H9 (cell line): Measurements from ENCODE around the gene DDX4. TPM values are rescaled to one million over a fixed set of nuclear protein-coding genes. Genes with fewer than 3 reads are reported as not detected.

ENCODE experiments used
- DNase-seq: peaks from one replicate; pipeline ENCODE4 v3.0.0-alpha.2; 2017
- H2AFZ ChIP-seq: one replicate; pipeline ENCODE4 v1.6.1; 2013; ENCODE audit warnings: mild to moderate bottlenecking, low read length, control low read depth, moderate library complexity
- H2AK5ac ChIP-seq: 2 replicates; pipeline ENCODE4 v1.6.1; 2013; ENCODE audit warnings: low read length, control low read depth, mixed read lengths; ENCODE audit not compliant: insufficient read length
- H2BK120ac ChIP-seq: one replicate; pipeline ENCODE4 v1.6.1; 2013; ENCODE audit warnings: low read depth, mild to moderate bottlenecking, low read length, control low read depth, inconsistent platforms; ENCODE audit not compliant: poor library complexity, severe bottlenecking
- H2BK12ac ChIP-seq: 2 replicates; pipeline ENCODE4 v1.6.1; 2013; ENCODE audit warnings: low read length, control low read depth, mixed read lengths, low read depth; ENCODE audit not compliant: insufficient read length
- H2BK15ac ChIP-seq: 2 replicates; pipeline ENCODE4 v1.6.1; 2013; ENCODE audit warnings: low read depth, low read length, control low read depth
- H2BK20ac ChIP-seq: one replicate; pipeline ENCODE4 v1.6.1; 2013; ENCODE audit warnings: low read depth, mild to moderate bottlenecking, low read length, control low read depth, inconsistent platforms; ENCODE audit not compliant: poor library complexity, severe bottlenecking
- H2BK5ac ChIP-seq: 2 replicates; pipeline ENCODE4 v1.6.1; 2013; ENCODE audit warnings: low read length, control low read depth, mixed read lengths; ENCODE audit not compliant: insufficient read length
- H3K14ac ChIP-seq: 2 replicates; pipeline ENCODE4 v1.6.1; 2013; ENCODE audit warnings: low read length, control low read depth; ENCODE audit not compliant: insufficient read depth
- H3K18ac ChIP-seq: 2 replicates; pipeline ENCODE4 v1.6.1; 2013; ENCODE audit warnings: low read depth, mild to moderate bottlenecking, mixed read lengths, low read length, control low read depth; ENCODE audit not compliant: insufficient read length
- H3K23ac ChIP-seq: 2 replicates; pipeline ENCODE4 v1.6.1; 2013; ENCODE audit warnings: low read length, control low read depth, mixed read lengths, low read depth; ENCODE audit not compliant: insufficient read length
- H3K23me2 ChIP-seq: 2 replicates; pipeline ENCODE4 v1.6.1; 2013; ENCODE audit warnings: low read depth, mild to moderate bottlenecking, mixed read lengths, low read length, control low read depth; ENCODE audit not compliant: insufficient read length, poor library complexity, severe bottlenecking
- H3K27ac ChIP-seq: 2 replicates; pipeline ENCODE4 v1.5.1; 2013; ENCODE audit warnings: low read length, control low read depth, mixed read lengths, low read depth; ENCODE audit not compliant: insufficient read length
- H3K27me3 ChIP-seq: 2 replicates; pipeline ENCODE4 v1.6.1; 2013; ENCODE audit warnings: low read length, control low read depth, inconsistent platforms; ENCODE audit not compliant: insufficient read depth
- H3K4ac ChIP-seq: 2 replicates; pipeline ENCODE4 v1.6.1; 2013; ENCODE audit warnings: low read depth, mild to moderate bottlenecking, control low read depth, inconsistent platforms, low read length, moderate library complexity
- H3K4me1 ChIP-seq: 2 replicates; pipeline ENCODE4 v1.6.1; 2013; ENCODE audit warnings: low read length, control low read depth, inconsistent platforms; ENCODE audit not compliant: insufficient read depth
- H3K4me2 ChIP-seq: 2 replicates; pipeline ENCODE4 v1.6.1; 2013; ENCODE audit warnings: low read length, control low read depth, mixed read lengths; ENCODE audit not compliant: insufficient read length, insufficient read depth
- H3K56ac ChIP-seq: 2 replicates; pipeline ENCODE4 v1.6.1; 2013; ENCODE audit warnings: low read depth, mild to moderate bottlenecking, mixed read lengths, low read length, control low read depth; ENCODE audit not compliant: insufficient read length
- H3K79me1 ChIP-seq: 2 replicates; pipeline ENCODE4 v1.6.1; 2013; ENCODE audit warnings: low read depth, mild to moderate bottlenecking, moderate library complexity, low read length, control low read depth, inconsistent platforms; ENCODE audit not compliant: insufficient read depth, poor library complexity, severe bottlenecking
- H3K79me2 ChIP-seq: 2 replicates; pipeline ENCODE4 v1.6.1; 2013; ENCODE audit warnings: low read length, control low read depth, inconsistent platforms; ENCODE audit not compliant: insufficient read depth
- H3K9ac ChIP-seq: 2 replicates; pipeline ENCODE4 v1.6.1; 2013; ENCODE audit warnings: low read length, control low read depth, mixed read lengths; ENCODE audit not compliant: insufficient read length; ENCODE audit errors: extremely low read depth
- H3K9me3 ChIP-seq: one replicate; pipeline ENCODE4 v1.6.1; 2013; ENCODE audit warnings: low read depth, low read length, inconsistent platforms; ENCODE audit not compliant: control insufficient read depth
- H3T11ph ChIP-seq: one replicate; pipeline ENCODE4 v1.6.1; 2013; ENCODE audit warnings: mild to moderate bottlenecking, low read length, control low read depth, inconsistent platforms
- H4K20me1 ChIP-seq: one replicate; pipeline ENCODE4 v1.6.1; 2013; ENCODE audit not compliant: control insufficient read depth, insufficient read length, insufficient read depth
- H4K5ac ChIP-seq: 2 replicates; pipeline ENCODE4 v1.6.1; 2013; ENCODE audit warnings: low read depth, mild to moderate bottlenecking, mixed read lengths, low read length, control low read depth; ENCODE audit not compliant: insufficient read length
- H4K8ac ChIP-seq: replicated peaks from 2 replicates; pipeline ENCODE4 v1.6.1; 2013; ENCODE audit warnings: low read length, control low read depth, mixed read lengths, low read depth; ENCODE audit not compliant: insufficient read length
- H4K91ac ChIP-seq: 2 replicates; pipeline ENCODE4 v1.6.1; 2013; ENCODE audit warnings: low read depth, mild to moderate bottlenecking, moderate library complexity, mixed read lengths, low read length, control low read depth; ENCODE audit not compliant: insufficient read length
- H3K27ac Mint-ChIP-seq, 3 experiments: 2 replicates in 2 of 3; 3 replicates in 1 of 3; pipeline ENCODE4 v1.8.0; 2020 to 2021; ENCODE audit warnings: mixed read lengths in 3 of 3, mild to moderate bottlenecking in 1 of 3, moderate library complexity in 1 of 3
- H3K27me3 Mint-ChIP-seq: 2 replicates; pipeline ENCODE4 v1.8.0; 2021; ENCODE audit warnings: low read depth, mild to moderate bottlenecking, moderate library complexity, mixed read lengths
- H3K36me3 Mint-ChIP-seq, 3 experiments: 2 replicates in 2 of 3; 3 replicates in 1 of 3; pipeline ENCODE4 v1.8.0; 2020 to 2021; ENCODE audit warnings: low read depth in 3 of 3, mixed read lengths in 3 of 3; ENCODE audit not compliant: insufficient read depth in 1 of 3
- H3K4me1 Mint-ChIP-seq, 2 experiments: 2 replicates each; pipeline ENCODE4 v1.8.0; 2020; ENCODE audit warnings: mixed read lengths in 2 of 2
- H3K4me3 Mint-ChIP-seq, 2 experiments: 2 replicates in 1 of 2; 3 replicates in 1 of 2; pipeline ENCODE4 v1.8.0; 2020 to 2021; ENCODE audit warnings: mild to moderate bottlenecking in 2 of 2, mixed read lengths in 2 of 2, moderate library complexity in 1 of 2
- H3K9me3 Mint-ChIP-seq, 2 experiments: 2 replicates in 1 of 2; 3 replicates in 1 of 2; pipeline ENCODE4 v1.8.0; 2020; ENCODE audit warnings: mild to moderate bottlenecking in 2 of 2, mixed read lengths in 2 of 2, moderate library complexity in 1 of 2
- WGBS: extraction: QIAGEN DNeasy Blood & Tissue Kit; methylation state at CpG from one replicate; pipeline ENCODE4 v1.1.7; 2013; ENCODE audit warnings: missing lambda C conversion rate, low lambda C conversion rate, mixed read lengths; ENCODE audit not compliant: insufficient read length; ENCODE audit errors: extremely low coverage; 5-methylcytosine and 5-hydroxymethylcytosine counted together
- total RNA-seq: library from RNA; stranded (reverse); gene quantifications from 2 replicates; pipeline ENCODE4 v1.2.1, GENCODE V29; 2021
- TF ChIP-seq, protein P1 (sequence below): fragments of 200-600 bp; sonication (generic); conservative IDR thresholded peaks from 3 replicates; pipeline ENCODE4 v1.8.0; 2021; ENCODE audit warnings: antibody characterized with exemption, mild to moderate bottlenecking

Gene DDX4
- total RNA-seq, 1 experiment from 2014 or later: not detected

GRCh38 chr5:55692509-55692908 lies 45.4 kb upstream of the DDX4 start:
- H2AK5ac ChIP-seq: no peak overlapping the region
- no peak overlapping the region for H2BK120ac ChIP-seq
- no peaks in the 10 kb centered on the region for H3K23me2 ChIP-seq
- H3T11ph ChIP-seq: no peak overlapping the region
- H4K5ac ChIP-seq: no peak overlapping the region
- H2BK5ac ChIP-seq: no peak overlapping the region
- no peak overlapping the region for H2BK12ac ChIP-seq
- H3K4me3 Mint-ChIP-seq: no peak overlapping the region
- no peaks in the 10 kb centered on the region for H3K79me1 ChIP-seq
- no peak overlapping the region for H3K27ac Mint-ChIP-seq
- no peaks in the 10 kb centered on the region for H3K79me2 ChIP-seq
- H3K18ac ChIP-seq: no peak overlapping the region
- H4K8ac ChIP-seq: no peak overlapping the region
- H2BK20ac ChIP-seq: no peak overlapping the region
- H3K27ac ChIP-seq: no peak overlapping the region
- no peaks in the 10 kb centered on the region for H3K27me3 Mint-ChIP-seq
- no peak overlapping the region for H4K91ac ChIP-seq
- H3K23ac ChIP-seq: no peak overlapping the region
- no peak overlapping the region for H2BK15ac ChIP-seq
- H3K4me2 ChIP-seq: no peak overlapping the region
- no peaks in the 10 kb centered on the region for H3K9me3 ChIP-seq
- H3K56ac ChIP-seq: no peak overlapping the region
- H3K36me3 Mint-ChIP-seq: peaks cover 17 to 25% (median 18%) of the 10 kb centered on the region in 3 experiments
- no peak overlapping the region for H3K14ac ChIP-seq
- WGBS: no CpG with 5 or more reads among the region's 1 CpG
- H4K20me1 ChIP-seq: no peaks in the 10 kb centered on the region
- H3K4me1 Mint-ChIP-seq: peaks cover 22 to 25% of the 10 kb centered on the region in 2 experiments
- TF ChIP-seq, protein P1, sequence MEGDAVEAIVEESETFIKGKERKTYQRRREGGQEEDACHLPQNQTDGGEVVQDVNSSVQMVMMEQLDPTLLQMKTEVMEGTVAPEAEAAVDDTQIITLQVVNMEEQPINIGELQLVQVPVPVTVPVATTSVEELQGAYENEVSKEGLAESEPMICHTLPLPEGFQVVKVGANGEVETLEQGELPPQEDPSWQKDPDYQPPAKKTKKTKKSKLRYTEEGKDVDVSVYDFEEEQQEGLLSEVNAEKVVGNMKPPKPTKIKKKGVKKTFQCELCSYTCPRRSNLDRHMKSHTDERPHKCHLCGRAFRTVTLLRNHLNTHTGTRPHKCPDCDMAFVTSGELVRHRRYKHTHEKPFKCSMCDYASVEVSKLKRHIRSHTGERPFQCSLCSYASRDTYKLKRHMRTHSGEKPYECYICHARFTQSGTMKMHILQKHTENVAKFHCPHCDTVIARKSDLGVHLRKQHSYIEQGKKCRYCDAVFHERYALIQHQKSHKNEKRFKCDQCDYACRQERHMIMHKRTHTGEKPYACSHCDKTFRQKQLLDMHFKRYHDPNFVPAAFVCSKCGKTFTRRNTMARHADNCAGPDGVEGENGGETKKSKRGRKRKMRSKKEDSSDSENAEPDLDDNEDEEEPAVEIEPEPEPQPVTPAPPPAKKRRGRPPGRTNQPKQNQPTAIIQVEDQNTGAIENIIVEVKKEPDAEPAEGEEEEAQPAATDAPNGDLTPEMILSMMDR: no peak
- no peak for DNase-seq
- H3K9me3 Mint-ChIP-seq: peaks cover 12 to 15% of the 10 kb centered on the region in 2 experiments
- H2AFZ ChIP-seq: no peak overlapping the region
- H3K4ac ChIP-seq: no peak overlapping the region
- H3K9ac ChIP-seq: no peak overlapping the region
- H3K27me3 ChIP-seq: no peaks in the 10 kb centered on the region
- H3K4me1 ChIP-seq: peaks cover 5% of the 10 kb centered on the region; the same call in 1 of the 2 replicates
